ENCODE data around the gene PNPLA2. TPM values are rescaled to one million over a fixed set of nuclear protein-coding genes. Genes with fewer than 3 reads are reported as not detected.

PNPLA2 gene
- total RNA-seq, 3 donors from 2014 or later: 103 to 266 (median 109) TPM

DNA sequence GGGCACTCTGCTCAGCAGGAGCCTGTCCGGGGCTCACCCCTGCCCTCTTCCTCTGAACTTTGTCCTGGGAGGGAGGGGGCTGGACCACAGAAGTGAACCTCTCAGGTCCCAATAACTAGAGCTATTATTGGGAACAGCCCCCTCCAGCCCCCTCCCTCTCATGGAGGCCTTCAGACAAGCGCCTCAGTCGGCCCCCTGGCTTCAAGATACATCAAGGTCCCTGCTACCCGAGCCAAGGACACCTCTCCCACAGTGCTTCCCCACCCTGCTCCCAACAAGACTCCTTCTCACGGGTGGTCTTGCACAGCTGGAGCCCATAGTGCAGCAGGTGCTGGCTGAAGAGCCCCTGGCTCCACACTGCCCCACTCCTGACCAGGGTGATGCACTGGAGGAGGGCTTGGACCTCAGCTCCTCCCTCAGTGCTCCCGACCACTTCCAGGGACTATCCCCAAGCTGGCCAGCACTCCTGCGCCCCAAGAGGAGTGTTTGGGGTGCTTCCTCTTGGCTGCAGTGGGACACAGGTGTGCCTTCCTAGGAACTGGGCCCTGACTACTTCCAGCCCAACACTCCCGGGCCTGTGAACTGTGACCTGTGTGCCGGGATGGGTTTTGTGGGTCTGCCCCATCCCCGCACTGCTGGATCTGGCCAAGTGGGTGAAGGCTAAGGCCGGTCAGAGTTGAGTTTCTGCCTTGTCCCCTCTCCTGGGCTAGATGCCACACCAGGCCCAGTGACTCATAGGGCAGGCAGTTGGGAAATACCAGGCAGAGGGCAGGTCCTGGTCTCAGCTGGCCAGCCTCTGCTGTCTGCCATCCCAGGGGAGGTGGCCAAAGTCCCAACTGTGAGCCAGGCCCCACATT, 2.2 kb downstream of the PNPLA2 start:
- intact Hi-C loops (cut with DNase I; ENCODE audit: low total_unique reads): no loop called here
- Histone ChIP-seq H3K27ac (peak overlapping the region; percentile 98 to 100), H3K4me1 (peaks cover 12 to 38% of the 10 kb centered on the region in 2 donors), H3K9me3 (no peaks in the 10 kb centered on the region), H3K27me3 (no peaks in the 10 kb centered on the region), H3K36me3 (peaks cover 9% of the 10 kb centered on the region), H3K4me3 (peak overlapping the region; percentile 82 to 100 (median 94))
- DNase-seq (ENCODE audit: low spot score in 2 of 2): peak; percentile 85 to 87
- TF ChIP-seq, protein P1, sequence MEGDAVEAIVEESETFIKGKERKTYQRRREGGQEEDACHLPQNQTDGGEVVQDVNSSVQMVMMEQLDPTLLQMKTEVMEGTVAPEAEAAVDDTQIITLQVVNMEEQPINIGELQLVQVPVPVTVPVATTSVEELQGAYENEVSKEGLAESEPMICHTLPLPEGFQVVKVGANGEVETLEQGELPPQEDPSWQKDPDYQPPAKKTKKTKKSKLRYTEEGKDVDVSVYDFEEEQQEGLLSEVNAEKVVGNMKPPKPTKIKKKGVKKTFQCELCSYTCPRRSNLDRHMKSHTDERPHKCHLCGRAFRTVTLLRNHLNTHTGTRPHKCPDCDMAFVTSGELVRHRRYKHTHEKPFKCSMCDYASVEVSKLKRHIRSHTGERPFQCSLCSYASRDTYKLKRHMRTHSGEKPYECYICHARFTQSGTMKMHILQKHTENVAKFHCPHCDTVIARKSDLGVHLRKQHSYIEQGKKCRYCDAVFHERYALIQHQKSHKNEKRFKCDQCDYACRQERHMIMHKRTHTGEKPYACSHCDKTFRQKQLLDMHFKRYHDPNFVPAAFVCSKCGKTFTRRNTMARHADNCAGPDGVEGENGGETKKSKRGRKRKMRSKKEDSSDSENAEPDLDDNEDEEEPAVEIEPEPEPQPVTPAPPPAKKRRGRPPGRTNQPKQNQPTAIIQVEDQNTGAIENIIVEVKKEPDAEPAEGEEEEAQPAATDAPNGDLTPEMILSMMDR (IDR thresholded peaks at IDR 0.05): peak in 1 of 3 donors; percentile 11
- TF ChIP-seq POLR2A (IDR thresholded peaks at IDR 0.05) (no peak), POLR2AphosphoS5 (IDR thresholded peaks at IDR 0.05) (peak in 2 of 3 donors; percentile 30 to 87)

DNA sequence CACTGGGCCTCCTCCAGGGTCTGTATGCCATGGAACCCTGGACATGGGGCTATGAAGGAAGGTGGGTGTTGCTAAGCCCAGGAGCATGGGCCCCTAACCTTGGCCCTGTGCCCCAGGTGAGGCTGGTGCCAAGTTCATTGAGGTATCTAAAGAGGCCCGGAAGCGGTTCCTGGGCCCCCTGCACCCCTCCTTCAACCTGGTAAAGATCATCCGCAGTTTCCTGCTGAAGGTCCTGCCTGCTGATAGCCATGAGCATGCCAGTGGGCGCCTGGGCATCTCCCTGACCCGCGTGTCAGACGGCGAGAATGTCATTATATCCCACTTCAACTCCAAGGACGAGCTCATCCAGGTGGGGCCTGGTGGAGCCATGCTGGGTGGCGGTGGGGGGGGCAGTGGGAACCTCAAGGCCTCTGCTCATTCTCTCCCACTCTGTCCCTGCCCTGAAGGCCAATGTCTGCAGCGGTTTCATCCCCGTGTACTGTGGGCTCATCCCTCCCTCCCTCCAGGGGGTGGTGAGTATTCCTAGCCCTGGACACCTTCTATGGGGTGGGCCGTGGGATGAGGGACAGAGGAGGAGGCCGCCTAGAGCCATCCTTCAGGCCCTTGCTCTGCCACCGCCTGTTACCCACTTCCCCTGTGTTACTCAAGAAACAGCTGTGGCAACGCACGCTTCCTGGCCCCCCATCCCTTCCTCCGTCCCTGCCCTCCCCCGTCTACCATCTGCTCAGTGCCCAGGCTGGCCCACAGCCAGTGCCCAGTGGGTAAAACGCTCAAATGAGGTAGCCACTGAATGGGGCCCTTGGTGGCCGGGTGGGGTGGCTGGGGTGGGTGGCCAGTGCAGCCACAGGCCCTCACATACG, 3.0 kb downstream of the PNPLA2 start:
- Histone ChIP-seq H3K4me3 (peak overlapping the region; percentile 82 to 100 (median 94)), H3K4me1 (peaks cover 12 to 38% of the 10 kb centered on the region in 2 donors), H3K36me3 (peaks cover 9% of the 10 kb centered on the region), H3K27me3 (no peaks in the 10 kb centered on the region), H3K9me3 (no peaks in the 10 kb centered on the region), H3K27ac (peak overlapping the region; percentile 98 to 100)
- DNase-seq (ENCODE audit: low spot score in 2 of 2): no peak
- intact Hi-C loops (cut with DNase I; ENCODE audit: low total_unique reads): no loop called here
- TF ChIP-seq, protein P1 (IDR thresholded peaks at IDR 0.05): no peak
- TF ChIP-seq POLR2A (IDR thresholded peaks at IDR 0.05) (no peak), POLR2AphosphoS5 (IDR thresholded peaks at IDR 0.05) (no peak)

DNA sequence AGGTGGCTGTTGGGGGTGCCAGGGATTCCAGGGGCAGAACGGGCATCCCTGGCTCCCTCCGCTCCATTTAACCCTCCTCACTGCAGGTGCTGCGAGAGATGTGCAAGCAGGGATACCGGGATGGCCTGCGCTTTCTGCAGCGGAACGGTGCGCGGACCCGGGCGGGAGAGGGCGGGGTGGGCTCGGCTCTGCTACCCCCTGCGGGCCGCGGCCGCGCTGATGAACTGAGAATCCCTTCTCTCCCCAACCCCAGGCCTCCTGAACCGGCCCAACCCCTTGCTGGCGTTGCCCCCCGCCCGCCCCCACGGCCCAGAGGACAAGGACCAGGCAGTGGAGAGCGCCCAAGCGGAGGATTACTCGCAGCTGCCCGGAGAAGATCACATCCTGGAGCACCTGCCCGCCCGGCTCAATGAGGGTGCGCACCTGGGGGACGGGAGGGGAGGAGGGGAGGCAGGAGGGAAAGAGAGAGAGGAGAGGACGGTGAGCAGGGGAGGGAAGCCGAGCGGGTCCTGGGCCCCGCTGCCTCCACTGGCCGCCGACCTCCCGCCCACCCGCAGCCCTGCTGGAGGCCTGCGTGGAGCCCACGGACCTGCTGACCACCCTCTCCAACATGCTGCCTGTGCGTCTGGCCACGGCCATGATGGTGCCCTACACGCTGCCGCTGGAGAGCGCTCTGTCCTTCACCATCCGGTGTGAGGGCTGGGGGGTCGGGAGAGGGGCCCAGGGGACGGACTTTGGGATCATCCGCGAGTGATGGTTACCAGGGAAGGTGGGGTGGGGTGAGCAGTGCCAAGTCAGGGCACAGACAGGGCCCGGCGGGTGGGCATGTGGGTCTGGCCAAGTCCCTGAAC, 5.0 kb downstream of the PNPLA2 start:
- no peaks in the 10 kb centered on the region for H3K27me3 ChIP-seq
- peaks cover 9% of the 10 kb centered on the region for H3K36me3 ChIP-seq
- H3K4me1 ChIP-seq: peaks cover 23 to 50% of the 10 kb centered on the region in 2 donors
- H3K4me3 ChIP-seq: no peak overlapping the region
- no peak for DNase-seq (ENCODE audit: low spot score in 2 of 2)
- TF ChIP-seq, protein P1 (IDR thresholded peaks at IDR 0.05): no peak
- TF ChIP-seq POLR2A (IDR thresholded peaks at IDR 0.05): no peak
- TF ChIP-seq POLR2AphosphoS5 (IDR thresholded peaks at IDR 0.05): no peak
- intact Hi-C loops (cut with DNase I; ENCODE audit: low total_unique reads): no loop called here
- H3K27ac ChIP-seq: peak overlapping the region; percentile 33 to 50
- H3K9me3 ChIP-seq: no peaks in the 10 kb centered on the region

DNA sequence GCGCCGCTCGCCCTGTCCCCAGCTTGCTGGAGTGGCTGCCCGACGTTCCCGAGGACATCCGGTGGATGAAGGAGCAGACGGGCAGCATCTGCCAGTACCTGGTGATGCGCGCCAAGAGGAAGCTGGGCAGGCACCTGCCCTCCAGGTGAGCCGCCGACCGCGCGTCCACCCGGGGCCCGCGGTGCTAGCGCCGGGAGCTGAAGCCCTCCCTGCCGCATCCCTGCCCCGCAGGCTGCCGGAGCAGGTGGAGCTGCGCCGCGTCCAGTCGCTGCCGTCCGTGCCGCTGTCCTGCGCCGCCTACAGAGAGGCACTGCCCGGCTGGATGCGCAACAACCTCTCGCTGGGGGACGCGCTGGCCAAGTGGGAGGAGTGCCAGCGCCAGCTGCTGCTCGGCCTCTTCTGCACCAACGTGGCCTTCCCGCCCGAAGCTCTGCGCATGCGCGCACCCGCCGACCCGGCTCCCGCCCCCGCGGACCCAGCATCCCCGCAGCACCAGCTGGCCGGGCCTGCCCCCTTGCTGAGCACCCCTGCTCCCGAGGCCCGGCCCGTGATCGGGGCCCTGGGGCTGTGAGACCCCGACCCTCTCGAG, 5.7 kb downstream of the PNPLA2 start:
- no peak overlapping the region for H3K4me3 ChIP-seq
- peaks cover 9% of the 10 kb centered on the region for H3K36me3 ChIP-seq
- H3K9me3 ChIP-seq: no peaks in the 10 kb centered on the region
- peak overlapping the region; percentile 33 to 50 for H3K27ac ChIP-seq
- DNase-seq (ENCODE audit: low spot score in 2 of 2): no peak
- intact Hi-C loops (cut with DNase I; ENCODE audit: low total_unique reads): no loop called here
- H3K4me1 ChIP-seq: peaks cover 25 to 57% of the 10 kb centered on the region in 2 donors
- no peak for TF ChIP-seq POLR2AphosphoS5 (IDR thresholded peaks at IDR 0.05)
- TF ChIP-seq, protein P1 (IDR thresholded peaks at IDR 0.05): no peak
- no peaks in the 10 kb centered on the region for H3K27me3 ChIP-seq
